ENCODE results near the gene CCDC69.
"Not testable (repeated sequence)": the region's sequence is repeated elsewhere in the genome, so short reads cannot be mapped to it uniquely, and the experiment has no call there.

Gene CCDC69

GRCh38 chr5:151223447-151224264 lies at the start of gene CCDC69:
TSS of gene CCDC69 (minus strand) at chr5:151224092. CDS start at chr5:151223970, 122 bp downstream.
- peak; percentile 56 for DNase-seq (ENCODE audit: low spot score)

GRCh38 chr5:151271336-151271735 lies 47.4 kb upstream of the CCDC69 start:
- no peak for DNase-seq (ENCODE audit: low spot score)

GRCh38 chr5:151270599-151270998 lies 46.7 kb upstream of the CCDC69 start:
- no peak for DNase-seq (ENCODE audit: low spot score)

- no peak for DNase-seq (ENCODE audit: low spot score)
Observed at GRCh38 chr5:151267491-151268260, 43.8 kb upstream of the CCDC69 start.

GRCh38 chr5:151264113-151264512 lies 40.2 kb upstream of the CCDC69 start:
- no peak for DNase-seq (ENCODE audit: low spot score)

GRCh38 chr5:151262532-151262931 lies 38.6 kb upstream of the CCDC69 start:
- no peak for DNase-seq (ENCODE audit: low spot score)

- no peak for DNase-seq (ENCODE audit: low spot score)
Observed at GRCh38 chr5:151259931-151260330, 36.0 kb upstream of the CCDC69 start.

- DNase-seq (ENCODE audit: low spot score) = no peak
Observed at GRCh38 chr5:151258816-151259215, 34.9 kb upstream of the CCDC69 start.

GRCh38 chr5:151258201-151258611 lies 34.3 kb upstream of the CCDC69 start:
- peak; percentile 69 for DNase-seq (ENCODE audit: low spot score)

- peak; percentile 43 for DNase-seq (ENCODE audit: low spot score)
Observed at GRCh38 chr5:151257731-151258181, 33.9 kb upstream of the CCDC69 start.

- DNase-seq (ENCODE audit: low spot score) = peak; percentile 45
Observed at GRCh38 chr5:151255621-151256286, 31.9 kb upstream of the CCDC69 start.

- DNase-seq (ENCODE audit: low spot score) = not testable (repeated sequence)
Observed at GRCh38 chr5:151254990-151255389, 31.1 kb upstream of the CCDC69 start.

GRCh38 chr5:151254556-151254955 lies 30.7 kb upstream of the CCDC69 start:
- no peak for DNase-seq (ENCODE audit: low spot score)

- peak; percentile 28 for DNase-seq (ENCODE audit: low spot score)
Observed at GRCh38 chr5:151253605-151253950, 29.7 kb upstream of the CCDC69 start.

GRCh38 chr5:151252762-151253604 lies 29.1 kb upstream of the CCDC69 start, which contains the start of gene GM2A:
TSS of gene GM2A (plus strand) at chr5:151253185. CDS start at chr5:151253217, 32 bp downstream.
- peak; percentile 100 for DNase-seq (ENCODE audit: low spot score)

GRCh38 chr5:151251621-151252020 lies 27.7 kb upstream of the CCDC69 start:
- DNase-seq (ENCODE audit: low spot score) = no peak

GRCh38 chr5:151251001-151251551 lies 27.2 kb upstream of the CCDC69 start:
- no peak for DNase-seq (ENCODE audit: low spot score)

- no peak for DNase-seq (ENCODE audit: low spot score)
Observed at GRCh38 chr5:151250346-151251000, 26.6 kb upstream of the CCDC69 start.

- DNase-seq (ENCODE audit: low spot score) = no peak
Observed at GRCh38 chr5:151249281-151249680, 25.4 kb upstream of the CCDC69 start.

GRCh38 chr5:151248651-151249050 lies 24.8 kb upstream of the CCDC69 start:
- no peak for DNase-seq (ENCODE audit: low spot score)

Data from pons (tissue), 1 donor.